ENCODE data around the gene TMIGD3. TPM values are rescaled to one million over a fixed set of nuclear protein-coding genes. Genes with fewer than 3 reads are reported as not detected.

Gene TMIGD3
- total RNA-seq, 2 experiments from 2014 or later, result not detected

- POLR2A ChIA-PET, result no interaction called here
- H3K27me3 ChIP-seq (ENCODE audit: control insufficient read depth in 1 of 2, insufficient read depth in 2 of 2, low read length in 2 of 2), result no peaks in the 10 kb centered on the region
- no peak overlapping the region for H3K27ac Mint-ChIP-seq
Observed at GRCh38 chr1:111520053-111520452, 16.6 kb upstream of the TMIGD3 start.

GRCh38 chr1:111517469-111518225 is 14.2 kb upstream of the TMIGD3 start:
- no peaks in the 10 kb centered on the region for H3K27me3 Mint-ChIP-seq
- no peak for TF ChIP-seq CTCF (IDR thresholded peaks at IDR 0.05)
- no peaks in the 10 kb centered on the region for H3K36me3 Mint-ChIP-seq (ENCODE audit: low read depth)
- intact Hi-C loops (cut with DNase I, micrococcal nuclease), result no loop called here
- Histone ChIP-seq H3K27ac (ENCODE audit: low read depth in 1 of 2, low read length in 2 of 2) (no peak overlapping the region), H3K4me1 (ENCODE audit: insufficient read depth, low read length) (peaks cover 52% of the 10 kb centered on the region), H3K4me3 (ENCODE audit: low read length) (no peak overlapping the region), H3K9me3 (ENCODE audit: control insufficient read depth in 1 of 2, insufficient read depth in 1 of 2, low read length in 2 of 2) (no peaks in the 10 kb centered on the region), H3K36me3 (ENCODE audit: insufficient read depth, low read length) (no peaks in the 10 kb centered on the region), H3K27me3 (ENCODE audit: control insufficient read depth in 1 of 2, insufficient read depth in 2 of 2, low read length in 2 of 2) (no peaks in the 10 kb centered on the region)
- no peaks in the 10 kb centered on the region for H3K9me3 Mint-ChIP-seq
- ChIA-PET POLR2A (interaction anchor here (0.7 to 2.6 kb wide), 11 partner anchors 10 to 197 kb away, joined by 3 to 28 read pairs (median 3); partner anchors contain the start of gene RAP1A), CTCF (interaction anchor here (1.8 to 4.6 kb wide), 2 partner anchors 10 to 198 kb away, joined by 5 to 27 read pairs; no protein-coding TSS in a partner anchor)
- DNase-seq (peak in 4 of 14 experiments; percentile 47 to 69 (median 61)), ATAC-seq (ENCODE audit: poor library complexity) (peak; percentile 32)
- peak overlapping the region; percentile 76 for H3K27ac Mint-ChIP-seq
- H3K4me3 Mint-ChIP-seq, result peak overlapping the region; percentile 76
- H3K4me1 Mint-ChIP-seq (ENCODE audit: low read depth), result peaks cover 40% of the 10 kb centered on the region

More at GRCh38 chr1:111520053-111520452, 16.6 kb upstream of the TMIGD3 start:
- ATAC-seq (ENCODE audit: poor library complexity) (no peak), DNase-seq (no peak)
- H3K4me1 ChIP-seq (ENCODE audit: insufficient read depth, low read length), result peaks cover 29% of the 10 kb centered on the region
- H3K9me3 ChIP-seq (ENCODE audit: control insufficient read depth in 1 of 2, insufficient read depth in 1 of 2, low read length in 2 of 2), result peaks cover 0 to 4% of the 10 kb centered on the region in 2 experiments
- no peaks in the 10 kb centered on the region for H3K36me3 Mint-ChIP-seq (ENCODE audit: low read depth)
- H3K4me3 ChIP-seq (ENCODE audit: low read length), result no peak overlapping the region
- intact Hi-C loops (cut with DNase I, micrococcal nuclease), result no loop called here
- CTCF ChIA-PET, result interaction anchor here (1.0 to 4.6 kb wide), 3 partner anchors 12 to 250 kb away, joined by 3 to 27 read pairs (median 3); no protein-coding TSS in a partner anchor
- H3K36me3 ChIP-seq (ENCODE audit: insufficient read depth, low read length), result no peaks in the 10 kb centered on the region
- no peak overlapping the region for H3K4me3 Mint-ChIP-seq
- peaks cover 2% of the 10 kb centered on the region for H3K9me3 Mint-ChIP-seq
- H3K4me1 Mint-ChIP-seq (ENCODE audit: low read depth), result peaks cover 28% of the 10 kb centered on the region
- no peak overlapping the region for H3K27ac ChIP-seq (ENCODE audit: low read depth in 1 of 2, low read length in 2 of 2)
- H3K27me3 Mint-ChIP-seq, result no peaks in the 10 kb centered on the region
- no peak for TF ChIP-seq CTCF (IDR thresholded peaks at IDR 0.05)

- Mint-ChIP-seq H3K27me3 (no peaks in the 10 kb centered on the region), H3K9me3 (no peaks in the 10 kb centered on the region), H3K4me3 (peak overlapping the region; percentile 73), H3K36me3 (ENCODE audit: low read depth) (no peaks in the 10 kb centered on the region), H3K4me1 (ENCODE audit: low read depth) (peaks cover 40% of the 10 kb centered on the region), H3K27ac (peak overlapping the region; percentile 66)
- Histone ChIP-seq H3K4me3 (ENCODE audit: low read length) (peak overlapping the region; percentile 58), H3K27ac (ENCODE audit: low read depth in 1 of 2, low read length in 2 of 2) (no peak overlapping the region), H3K4me1 (ENCODE audit: insufficient read depth, low read length) (peaks cover 68% of the 10 kb centered on the region), H3K27me3 (ENCODE audit: control insufficient read depth in 1 of 2, insufficient read depth in 2 of 2, low read length in 2 of 2) (no peaks in the 10 kb centered on the region), H3K36me3 (ENCODE audit: insufficient read depth, low read length) (no peaks in the 10 kb centered on the region), H3K9me3 (ENCODE audit: control insufficient read depth in 1 of 2, insufficient read depth in 1 of 2, low read length in 2 of 2) (no peaks in the 10 kb centered on the region)
- ChIA-PET CTCF (interaction anchor here (0.8 to 4.6 kb wide), 5 partner anchors 8 to 199 kb away, joined by 3 to 27 read pairs (median 3); no protein-coding TSS in a partner anchor), POLR2A (interaction anchor here (1.1 to 2.6 kb wide), 6 partner anchors 8 to 145 kb away, joined by 3 to 28 read pairs (median 6); no protein-coding TSS in a partner anchor)
- TF ChIP-seq CTCF (IDR thresholded peaks at IDR 0.05), result peak; percentile 50
- intact Hi-C loops (cut with DNase I, micrococcal nuclease), result no loop called here
- DNase-seq, result peak in 7 of 14 experiments; percentile 20 to 76 (median 45)
- peak; percentile 84 for ATAC-seq (ENCODE audit: poor library complexity)
Observed at GRCh38 chr1:111516005-111516535, 12.6 kb upstream of the TMIGD3 start.

Data from CD4-positive, alpha-beta T cell (primary cell).